Lower leg skin (tissue), 3 donors: ENCODE data around the gene UBA7.

Source experiments
- POLR2A ChIP-seq, 2 donors: fragments of 450-650 bp; IDR thresholded peaks; one replicate each; pipeline ENCODE4 v1.6.1; 2016 to 2017; ENCODE audit warnings: antibody characterized with exemption in 2 of 2, mild to moderate bottlenecking in 1 of 2, moderate library complexity in 1 of 2
- TF ChIP-seq, protein P1 (sequence below), 3 donors: fragments of 450-650 bp; IDR thresholded peaks; one replicate each; pipeline ENCODE4 v1.5.1; 2016; ENCODE audit warnings: antibody characterized with exemption in 3 of 3, mild to moderate bottlenecking in 3 of 3, moderate library complexity in 2 of 3

DNA sequence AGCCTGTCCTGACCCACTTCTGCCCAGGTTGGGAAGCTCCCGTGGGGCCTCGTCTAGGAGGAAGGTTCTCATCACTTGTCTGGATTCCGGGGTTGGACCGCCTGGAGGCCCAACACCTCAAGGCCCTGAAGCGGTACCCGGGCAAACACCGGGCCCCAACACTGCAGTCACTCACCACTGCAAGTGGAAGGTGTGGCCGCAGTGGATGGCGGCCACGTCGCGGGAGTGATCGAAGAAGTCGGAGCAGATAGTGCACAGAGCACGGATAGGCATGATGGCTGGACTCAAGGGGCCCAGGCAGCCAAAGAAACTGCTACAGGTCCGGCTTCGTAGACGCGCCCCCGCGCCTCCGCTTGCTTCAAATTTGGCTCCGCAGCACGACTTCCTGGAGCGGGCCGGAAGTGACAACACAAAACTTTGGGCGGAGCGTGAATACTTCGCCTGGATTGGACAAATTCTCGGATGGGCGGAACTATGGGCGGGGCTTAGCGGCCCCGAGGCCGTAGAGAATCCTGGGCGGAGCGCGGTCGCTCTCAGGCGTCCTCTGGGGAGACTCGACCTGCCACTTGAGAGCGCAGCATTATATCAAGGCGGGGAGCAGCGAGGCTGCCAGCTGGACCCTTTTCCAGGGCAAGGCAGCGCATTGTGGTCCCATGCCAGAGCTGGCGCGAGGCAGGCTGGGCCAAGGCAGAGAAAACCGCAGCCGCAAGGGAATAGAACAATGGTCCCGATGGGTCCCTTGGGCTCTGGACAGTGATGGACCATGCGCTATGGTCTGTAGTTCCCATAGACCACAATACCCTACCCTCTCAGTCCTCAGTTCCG is 42.6 kb upstream of the UBA7 start, which contains the start of gene TRAIP:
- TF ChIP-seq, protein P1, sequence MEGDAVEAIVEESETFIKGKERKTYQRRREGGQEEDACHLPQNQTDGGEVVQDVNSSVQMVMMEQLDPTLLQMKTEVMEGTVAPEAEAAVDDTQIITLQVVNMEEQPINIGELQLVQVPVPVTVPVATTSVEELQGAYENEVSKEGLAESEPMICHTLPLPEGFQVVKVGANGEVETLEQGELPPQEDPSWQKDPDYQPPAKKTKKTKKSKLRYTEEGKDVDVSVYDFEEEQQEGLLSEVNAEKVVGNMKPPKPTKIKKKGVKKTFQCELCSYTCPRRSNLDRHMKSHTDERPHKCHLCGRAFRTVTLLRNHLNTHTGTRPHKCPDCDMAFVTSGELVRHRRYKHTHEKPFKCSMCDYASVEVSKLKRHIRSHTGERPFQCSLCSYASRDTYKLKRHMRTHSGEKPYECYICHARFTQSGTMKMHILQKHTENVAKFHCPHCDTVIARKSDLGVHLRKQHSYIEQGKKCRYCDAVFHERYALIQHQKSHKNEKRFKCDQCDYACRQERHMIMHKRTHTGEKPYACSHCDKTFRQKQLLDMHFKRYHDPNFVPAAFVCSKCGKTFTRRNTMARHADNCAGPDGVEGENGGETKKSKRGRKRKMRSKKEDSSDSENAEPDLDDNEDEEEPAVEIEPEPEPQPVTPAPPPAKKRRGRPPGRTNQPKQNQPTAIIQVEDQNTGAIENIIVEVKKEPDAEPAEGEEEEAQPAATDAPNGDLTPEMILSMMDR (IDR thresholded peaks at IDR 0.05): no peak
- TF ChIP-seq POLR2A (IDR thresholded peaks at IDR 0.05): no peak
